GM12891 (cell line): ENCODE measurements around the gene SEC31A.

ENCODE experiments used
- POLR2A ChIP-seq: IDR thresholded peaks from 2 replicates; pipeline ENCODE4 v1.6.1; 2011; ENCODE audit warnings: low read depth, low read length, control low read depth
- POLR2AphosphoS5 ChIP-seq: IDR thresholded peaks from 2 replicates; pipeline ENCODE4 v1.6.1; 2011; ENCODE audit warnings: low read depth, low read length, control low read depth

DNA sequence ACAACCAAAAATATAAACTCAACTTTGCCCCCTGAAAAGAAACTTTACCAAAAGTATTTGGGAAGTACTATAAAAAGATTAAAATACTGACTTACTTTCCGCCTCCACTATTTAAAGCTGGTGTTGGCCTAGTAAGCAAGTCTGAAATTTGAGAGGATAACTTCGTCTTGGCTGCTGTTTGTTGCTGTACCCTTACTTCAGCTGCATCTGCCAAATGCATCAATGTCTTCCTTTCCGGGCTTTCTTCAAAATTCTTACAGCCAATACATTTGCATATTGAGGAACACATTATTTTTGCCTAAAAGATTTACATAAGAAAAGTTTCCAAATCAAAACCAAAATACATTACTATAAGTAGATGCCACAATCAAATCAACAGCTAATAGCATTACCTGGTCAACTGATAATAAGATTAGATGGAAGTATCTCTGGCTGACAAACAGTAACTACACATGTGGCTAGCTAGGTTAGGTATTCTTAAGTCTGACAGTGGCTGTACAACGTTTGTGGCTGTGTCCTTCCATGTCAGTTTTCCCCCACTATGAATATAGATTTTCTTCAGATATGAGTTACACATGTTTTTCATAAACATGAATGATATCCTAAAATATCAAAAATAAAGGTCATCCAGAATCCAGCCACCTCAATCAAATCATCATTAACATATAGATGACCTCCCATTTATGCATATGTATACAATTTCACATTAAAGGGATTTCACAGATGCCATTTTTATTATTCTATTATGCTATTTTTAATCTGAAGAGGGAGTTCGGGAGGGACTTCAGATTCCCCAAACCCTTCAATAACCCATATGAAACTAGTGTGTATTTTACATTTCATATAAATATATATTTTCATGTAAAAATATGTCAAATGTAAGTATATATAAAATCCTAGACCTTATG is 40.1 kb upstream of the SEC31A start:
- TF ChIP-seq POLR2AphosphoS5 (no peak), POLR2A (no peak)
